HepG2 (cell line): Measurements from ENCODE around the gene ATRIP. TPM values are rescaled to one million over a fixed set of nuclear protein-coding genes. Genes with fewer than 3 reads are reported as not detected.

Experiments
- AGO2 ChIP-seq: fragments of 200-400 bp; formaldehyde crosslinking; optimal IDR thresholded peaks from 2 replicates; pipeline ENCODE3; 2017; ENCODE audit warnings: mild to moderate bottlenecking, low read depth, low read length, moderate library complexity
- BRD4 ChIP-seq: sonication (generic); formaldehyde crosslinking; IDR thresholded peaks from 2 replicates; pipeline ENCODE4 v1.4.0; 2020; ENCODE audit warnings: missing genetic modification reagents
- CHD4 ChIP-seq: fragments of 200-600 bp; sonication (generic); IDR thresholded peaks from 2 replicates; pipeline ENCODE4 v1.7.0; 2017; ENCODE audit warnings: mild to moderate bottlenecking, low read length, borderline replicate concordance
- DNMT3B ChIP-seq: conservative IDR thresholded peaks from 2 replicates; pipeline ENCODE4 v1.6.1; 2016; ENCODE audit warnings: missing biosample characterization, control low read depth
- ESRRA ChIP-seq: sonication (generic); formaldehyde crosslinking; IDR thresholded peaks from 2 replicates; pipeline ENCODE4 v1.5.1; 2020; ENCODE audit warnings: mild to moderate bottlenecking, low read depth, missing genetic modification reagents
- NONO ChIP-seq, 2 experiments: fragments of 450-650 bp in 1 of 2; sonication (generic) in 1 of 2; formaldehyde crosslinking in 1 of 2; IDR thresholded peaks in 1 of 2; conservative IDR thresholded peaks in 1 of 2; 2 replicates each; pipeline versions ENCODE4 v1.6.1 to v1.8.0; 2017 to 2022; ENCODE audit warnings: mild to moderate bottlenecking in 1 of 2, missing genetic modification reagents in 1 of 2, moderate library complexity in 1 of 2
- PHF20 ChIP-seq: sonication (generic); formaldehyde crosslinking; IDR thresholded peaks from 2 replicates; pipeline ENCODE4 v1.5.0; 2020; ENCODE audit warnings: mild to moderate bottlenecking, missing genetic modification reagents
- SETDB1 ChIP-seq: sonication (generic); formaldehyde crosslinking; IDR thresholded peaks from 2 replicates; pipeline ENCODE4 v1.5.1; 2020; ENCODE audit warnings: missing genetic modification reagents, mild to moderate bottlenecking, borderline replicate concordance
- SMC3 ChIP-seq: IDR thresholded peaks from 2 replicates; pipeline ENCODE4 v1.6.1; 2011; ENCODE audit warnings: low read length, improper control_type of control experiment
- SOX5 ChIP-seq: IDR thresholded peaks from 2 replicates; pipeline ENCODE4 v1.6.1; 2016; ENCODE audit warnings: borderline replicate concordance
- SP140L ChIP-seq: sonication (generic); formaldehyde crosslinking; IDR thresholded peaks from 2 replicates; pipeline ENCODE4 v1.4.0; 2020; ENCODE audit warnings: missing genetic modification reagents, borderline replicate concordance
- SRF ChIP-seq: IDR thresholded peaks from 2 replicates; pipeline ENCODE4 v1.6.1; 2011; ENCODE audit warnings: mild to moderate bottlenecking, low read depth, low read length, moderate library complexity
- TSC22D2 ChIP-seq: sonication (generic); formaldehyde crosslinking; IDR thresholded peaks from 2 replicates; pipeline ENCODE4 v1.5.1; 2020; ENCODE audit warnings: missing genetic modification reagents, mild to moderate bottlenecking, borderline replicate concordance
- ZBTB21 ChIP-seq: sonication (generic); formaldehyde crosslinking; IDR thresholded peaks from 2 replicates; pipeline ENCODE4 v1.4.0; 2020; ENCODE audit warnings: missing genetic modification reagents
- ZFP36L2 ChIP-seq: sonication (generic); formaldehyde crosslinking; IDR thresholded peaks from 2 replicates; pipeline ENCODE4 v1.4.0; 2020; ENCODE audit warnings: missing genetic modification reagents
- ZNF543 ChIP-seq: sonication (generic); formaldehyde crosslinking; IDR thresholded peaks from 2 replicates; pipeline ENCODE4 v1.4.0; 2020; ENCODE audit warnings: mild to moderate bottlenecking, missing genetic modification reagents
- ZNF550 ChIP-seq: sonication (generic); formaldehyde crosslinking; IDR thresholded peaks from 2 replicates; pipeline ENCODE4 v1.4.0; 2020; ENCODE audit warnings: mild to moderate bottlenecking, missing genetic modification reagents, borderline replicate concordance
- ZNF747 ChIP-seq: sonication (generic); formaldehyde crosslinking; IDR thresholded peaks from 2 replicates; pipeline ENCODE4 v1.8.1; 2023; ENCODE audit warnings: missing genetic modification reagents, mild to moderate bottlenecking, borderline replicate concordance
- ZSCAN21 ChIP-seq: sonication (generic); formaldehyde crosslinking; IDR thresholded peaks from 2 replicates; pipeline ENCODE4 v1.8.0; 2022; ENCODE audit warnings: mild to moderate bottlenecking, missing genetic modification reagents, moderate library complexity, borderline replicate concordance
- ZSCAN29 ChIP-seq: sonication (generic); formaldehyde crosslinking; conservative IDR thresholded peaks from 2 replicates; pipeline ENCODE4 v1.4.0; 2020; ENCODE audit warnings: mild to moderate bottlenecking, missing genetic modification reagents
- polyA plus RNA-seq, 8 experiments: library from polyadenylated mRNA; depleted of rRNA in 3 of 8; stranded (reverse) in 7 of 8; unstranded in 1 of 8; fragments of >200 nt; fragmentation: Illumina TruSeq in 4 of 8; extraction: Trizol in 4 of 8; gene quantifications; 2 replicates each; pipeline versions ENCODE4 v1.2.1 to v1.2.3, GENCODE V29; 2011 to 2016; ENCODE audit warnings: low read depth in 4 of 8, missing spikeins in 1 of 8, mixed read lengths in 1 of 8; ENCODE audit not compliant: insufficient read depth in 1 of 8
- total RNA-seq, 5 experiments: library from RNA; depleted of rRNA; stranded (reverse); fragments of >200 nt; fragmentation: Illumina TruSeq; extraction: Trizol; gene quantifications; 2 replicates each; pipeline ENCODE4 v1.2.3, GENCODE V29; 2016; ENCODE audit warnings: low read depth in 1 of 5
- TF ChIP-seq, protein P1 (sequence below): sonication (generic); formaldehyde crosslinking; IDR thresholded peaks from 2 replicates; pipeline ENCODE4 v1.8.0; 2022; ENCODE audit warnings: mild to moderate bottlenecking, missing genetic modification reagents; ENCODE audit not compliant: insufficient replicate concordance
- TF ChIP-seq, protein P2 (sequence below): sonication (generic); formaldehyde crosslinking; IDR thresholded peaks from 2 replicates; pipeline ENCODE4 v1.5.0; 2020; ENCODE audit warnings: missing genetic modification reagents
- TF ChIP-seq, protein P3 (sequence below), 2 experiments: fragments of 450-650 bp in 1 of 2; sonication (generic) in 1 of 2; formaldehyde crosslinking; IDR thresholded peaks; 2 replicates each; pipeline versions ENCODE4 v1.5.0 to v1.8.0; 2020 to 2022; ENCODE audit warnings: mild to moderate bottlenecking in 1 of 2, missing genetic modification reagents in 1 of 2
- TF ChIP-seq, protein P4 (sequence below): sonication (generic); formaldehyde crosslinking; IDR thresholded peaks from 2 replicates; pipeline ENCODE4 v1.5.1; 2020; ENCODE audit warnings: missing genetic modification reagents, mild to moderate bottlenecking, borderline replicate concordance

The ATRIP gene
- total and polyA plus RNA-seq, 2 of the 13 experiments (the other 11 are each of a cell fraction or from before 2014, with no cell fraction given), result 5.1 to 12.5 TPM

DNA sequence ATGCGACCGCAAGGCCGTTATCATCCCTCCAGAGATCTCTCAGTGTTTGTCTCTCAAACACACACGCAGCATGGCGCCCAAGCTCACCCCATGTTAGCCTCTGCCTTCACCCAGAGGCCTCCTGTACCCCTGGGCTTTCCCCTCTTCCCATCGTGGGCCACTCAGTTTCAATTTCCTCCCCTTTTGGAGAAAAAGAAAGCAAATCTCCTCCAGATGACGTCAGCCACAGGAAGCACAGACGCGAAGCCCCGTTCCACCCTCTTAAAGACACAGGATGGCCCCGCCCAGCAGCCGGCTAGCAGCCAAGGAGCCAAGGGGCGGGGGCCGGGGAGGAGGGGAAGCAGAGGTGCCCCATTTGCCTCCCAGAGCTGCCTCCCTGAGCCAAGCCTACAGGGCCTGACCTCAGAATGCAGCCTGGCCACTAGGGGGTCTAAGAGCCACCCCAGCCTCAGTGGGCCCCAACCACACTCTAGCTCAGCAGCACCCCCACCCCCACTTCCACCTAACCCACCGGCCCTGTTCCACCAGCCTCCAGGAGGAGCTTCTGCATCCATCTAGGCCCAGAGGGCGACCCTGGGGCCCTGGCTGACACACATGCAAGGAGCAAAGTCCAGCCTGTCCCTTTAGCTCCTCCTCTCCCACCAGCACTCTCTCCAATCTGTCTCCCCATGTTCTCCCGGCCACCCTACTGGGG is 26.5 kb downstream of the ATRIP start (continued):
- TF ChIP-seq, protein P1, sequence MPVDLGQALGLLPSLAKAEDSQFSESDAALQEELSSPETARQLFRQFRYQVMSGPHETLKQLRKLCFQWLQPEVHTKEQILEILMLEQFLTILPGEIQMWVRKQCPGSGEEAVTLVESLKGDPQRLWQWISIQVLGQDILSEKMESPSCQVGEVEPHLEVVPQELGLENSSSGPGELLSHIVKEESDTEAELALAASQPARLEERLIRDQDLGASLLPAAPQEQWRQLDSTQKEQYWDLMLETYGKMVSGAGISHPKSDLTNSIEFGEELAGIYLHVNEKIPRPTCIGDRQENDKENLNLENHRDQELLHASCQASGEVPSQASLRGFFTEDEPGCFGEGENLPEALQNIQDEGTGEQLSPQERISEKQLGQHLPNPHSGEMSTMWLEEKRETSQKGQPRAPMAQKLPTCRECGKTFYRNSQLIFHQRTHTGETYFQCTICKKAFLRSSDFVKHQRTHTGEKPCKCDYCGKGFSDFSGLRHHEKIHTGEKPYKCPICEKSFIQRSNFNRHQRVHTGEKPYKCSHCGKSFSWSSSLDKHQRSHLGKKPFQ (CRISPR knock-in tag), result no peak
- TF ChIP-seq ZFP36L2 (no peak), DNMT3B (CRISPR knock-in tag) (no peak), ESRRA (CRISPR knock-in tag) (peak; percentile 61; the same call in 1 of the 2 replicates), BRD4 (CRISPR knock-in tag) (no peak; the same call in 1 of the 2 replicates), CHD4 (no peak), SP140L (CRISPR knock-in tag) (no peak; the same call in 1 of the 2 replicates), SETDB1 (no peak), SMC3 (no peak; the same call in 1 of the 2 replicates), ZSCAN29 (CRISPR knock-in tag) (no peak), SRF (no peak), ZNF550 (CRISPR knock-in tag) (no peak), ZSCAN21 (peak; percentile 52; the same call in 1 of the 2 replicates), TSC22D2 (CRISPR knock-in tag) (no peak), ZNF543 (CRISPR knock-in tag) (no peak), PHF20 (peak; percentile 70; the same call in 1 of the 2 replicates), AGO2 (peak; percentile 44), SOX5 (CRISPR knock-in tag) (no peak; the same call in 1 of the 2 replicates), ZBTB21 (peak; percentile 27; the same call in 1 of the 2 replicates), ZNF747 (CRISPR knock-in tag) (peak; percentile 90), NONO (IDR thresholded peaks at IDR 0.05) (no peak), NONO (CRISPR knock-in tag; conservative IDR thresholded peaks at IDR 0.05) (peak; percentile 66; the same call in 1 of the 2 replicates)
- TF ChIP-seq, protein P2, sequence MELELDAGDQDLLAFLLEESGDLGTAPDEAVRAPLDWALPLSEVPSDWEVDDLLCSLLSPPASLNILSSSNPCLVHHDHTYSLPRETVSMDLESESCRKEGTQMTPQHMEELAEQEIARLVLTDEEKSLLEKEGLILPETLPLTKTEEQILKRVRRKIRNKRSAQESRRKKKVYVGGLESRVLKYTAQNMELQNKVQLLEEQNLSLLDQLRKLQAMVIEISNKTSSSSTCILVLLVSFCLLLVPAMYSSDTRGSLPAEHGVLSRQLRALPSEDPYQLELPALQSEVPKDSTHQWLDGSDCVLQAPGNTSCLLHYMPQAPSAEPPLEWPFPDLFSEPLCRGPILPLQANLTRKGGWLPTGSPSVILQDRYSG (CRISPR knock-in tag), result no peak
- TF ChIP-seq, protein P3, sequence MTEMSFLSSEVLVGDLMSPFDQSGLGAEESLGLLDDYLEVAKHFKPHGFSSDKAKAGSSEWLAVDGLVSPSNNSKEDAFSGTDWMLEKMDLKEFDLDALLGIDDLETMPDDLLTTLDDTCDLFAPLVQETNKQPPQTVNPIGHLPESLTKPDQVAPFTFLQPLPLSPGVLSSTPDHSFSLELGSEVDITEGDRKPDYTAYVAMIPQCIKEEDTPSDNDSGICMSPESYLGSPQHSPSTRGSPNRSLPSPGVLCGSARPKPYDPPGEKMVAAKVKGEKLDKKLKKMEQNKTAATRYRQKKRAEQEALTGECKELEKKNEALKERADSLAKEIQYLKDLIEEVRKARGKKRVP (CRISPR knock-in tag; IDR thresholded peaks at IDR 0.05), result no peak
- TF ChIP-seq, protein P4, sequence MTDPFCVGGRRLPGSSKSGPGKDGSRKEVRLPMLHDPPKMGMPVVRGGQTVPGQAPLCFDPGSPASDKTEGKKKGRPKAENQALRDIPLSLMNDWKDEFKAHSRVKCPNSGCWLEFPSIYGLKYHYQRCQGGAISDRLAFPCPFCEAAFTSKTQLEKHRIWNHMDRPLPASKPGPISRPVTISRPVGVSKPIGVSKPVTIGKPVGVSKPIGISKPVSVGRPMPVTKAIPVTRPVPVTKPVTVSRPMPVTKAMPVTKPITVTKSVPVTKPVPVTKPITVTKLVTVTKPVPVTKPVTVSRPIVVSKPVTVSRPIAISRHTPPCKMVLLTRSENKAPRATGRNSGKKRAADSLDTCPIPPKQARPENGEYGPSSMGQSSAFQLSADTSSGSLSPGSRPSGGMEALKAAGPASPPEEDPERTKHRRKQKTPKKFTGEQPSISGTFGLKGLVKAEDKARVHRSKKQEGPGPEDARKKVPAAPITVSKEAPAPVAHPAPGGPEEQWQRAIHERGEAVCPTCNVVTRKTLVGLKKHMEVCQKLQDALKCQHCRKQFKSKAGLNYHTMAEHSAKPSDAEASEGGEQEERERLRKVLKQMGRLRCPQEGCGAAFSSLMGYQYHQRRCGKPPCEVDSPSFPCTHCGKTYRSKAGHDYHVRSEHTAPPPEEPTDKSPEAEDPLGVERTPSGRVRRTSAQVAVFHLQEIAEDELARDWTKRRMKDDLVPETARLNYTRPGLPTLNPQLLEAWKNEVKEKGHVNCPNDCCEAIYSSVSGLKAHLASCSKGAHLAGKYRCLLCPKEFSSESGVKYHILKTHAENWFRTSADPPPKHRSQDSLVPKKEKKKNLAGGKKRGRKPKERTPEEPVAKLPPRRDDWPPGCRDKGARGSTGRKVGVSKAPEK, result no peak
